ENCODE results near the gene ZFYVE1. TPM values are rescaled to one million over a fixed set of nuclear protein-coding genes. Genes with fewer than 3 reads are reported as not detected.

Gene ZFYVE1
- total and polyA plus RNA-seq, 2 of the 13 experiments (the other 11 are each of a cell fraction or from before 2014, with no cell fraction given): 2.6 to 5.3 TPM

DNA sequence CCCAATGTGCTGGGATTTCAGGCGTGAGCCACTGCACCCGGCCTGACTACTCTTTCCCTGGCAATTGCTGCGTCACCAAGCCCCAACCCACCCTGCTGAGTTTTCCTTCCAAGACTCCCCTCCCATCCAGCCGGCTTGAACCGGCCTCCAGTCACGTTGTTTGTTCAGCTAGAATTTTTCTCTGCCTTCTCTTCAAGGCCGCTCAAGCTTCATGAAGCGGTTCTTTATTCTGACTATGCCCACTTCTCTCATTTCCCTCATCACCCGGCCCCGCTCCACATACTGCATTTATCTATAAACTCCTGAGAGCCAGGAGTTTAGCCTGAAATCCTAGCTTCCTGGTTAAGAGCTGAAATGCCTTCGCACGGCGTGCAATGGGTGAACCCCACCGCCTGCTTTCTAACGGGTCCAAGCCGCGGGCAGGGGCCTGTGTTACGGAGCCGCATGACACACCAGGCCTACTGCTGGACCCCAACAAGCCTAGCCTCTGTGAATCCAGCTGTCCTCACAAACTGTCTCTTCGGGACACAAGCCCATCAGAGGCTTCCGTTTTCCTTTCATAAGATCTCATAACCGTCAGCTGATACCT, 101.6 kb downstream of the ZFYVE1 start (continued):
- TF ChIP-seq, protein P1, sequence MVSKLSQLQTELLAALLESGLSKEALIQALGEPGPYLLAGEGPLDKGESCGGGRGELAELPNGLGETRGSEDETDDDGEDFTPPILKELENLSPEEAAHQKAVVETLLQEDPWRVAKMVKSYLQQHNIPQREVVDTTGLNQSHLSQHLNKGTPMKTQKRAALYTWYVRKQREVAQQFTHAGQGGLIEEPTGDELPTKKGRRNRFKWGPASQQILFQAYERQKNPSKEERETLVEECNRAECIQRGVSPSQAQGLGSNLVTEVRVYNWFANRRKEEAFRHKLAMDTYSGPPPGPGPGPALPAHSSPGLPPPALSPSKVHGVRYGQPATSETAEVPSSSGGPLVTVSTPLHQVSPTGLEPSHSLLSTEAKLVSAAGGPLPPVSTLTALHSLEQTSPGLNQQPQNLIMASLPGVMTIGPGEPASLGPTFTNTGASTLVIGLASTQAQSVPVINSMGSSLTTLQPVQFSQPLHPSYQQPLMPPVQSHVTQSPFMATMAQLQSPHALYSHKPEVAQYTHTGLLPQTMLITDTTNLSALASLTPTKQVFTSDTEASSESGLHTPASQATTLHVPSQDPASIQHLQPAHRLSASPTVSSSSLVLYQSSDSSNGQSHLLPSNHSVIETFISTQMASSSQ (IDR thresholded peaks at IDR 0.05; ENCODE audit: low read depth): no peak
- TF ChIP-seq, protein P1 (CRISPR knock-in tag; IDR thresholded peaks at IDR 0.05; ENCODE audit: borderline replicate concordance): no peak
- TF ChIP-seq DMAP1 (CRISPR knock-in tag; IDR thresholded peaks at IDR 0.05) (no peak), ZNF607 (CRISPR knock-in tag; IDR thresholded peaks at IDR 0.05; ENCODE audit: borderline replicate concordance) (no peak), TEAD3 (CRISPR knock-in tag; optimal IDR thresholded peaks at IDR 0.05; ENCODE audit: borderline replicate concordance) (peak; percentile 8), BORCS8-MEF2B (CRISPR knock-in tag; IDR thresholded peaks at IDR 0.05) (0 out of 2 replicates have a peak, but pooled peaks have one; percentile 64), CBFB (CRISPR knock-in tag; IDR thresholded peaks at IDR 0.05) (0 out of 2 replicates have a peak, but pooled peaks have one; percentile 22), CREM (IDR thresholded peaks at IDR 0.05) (no peak), CREM (CRISPR knock-in tag; IDR thresholded peaks at IDR 0.05) (no peak)
- TF ChIP-seq, protein P2, sequence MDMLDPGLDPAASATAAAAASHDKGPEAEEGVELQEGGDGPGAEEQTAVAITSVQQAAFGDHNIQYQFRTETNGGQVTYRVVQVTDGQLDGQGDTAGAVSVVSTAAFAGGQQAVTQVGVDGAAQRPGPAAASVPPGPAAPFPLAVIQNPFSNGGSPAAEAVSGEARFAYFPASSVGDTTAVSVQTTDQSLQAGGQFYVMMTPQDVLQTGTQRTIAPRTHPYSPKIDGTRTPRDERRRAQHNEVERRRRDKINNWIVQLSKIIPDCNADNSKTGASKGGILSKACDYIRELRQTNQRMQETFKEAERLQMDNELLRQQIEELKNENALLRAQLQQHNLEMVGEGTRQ (IDR thresholded peaks at IDR 0.05; ENCODE audit: low read depth, low read length): no peak
- TF ChIP-seq, protein P2 (CRISPR knock-in tag; IDR thresholded peaks at IDR 0.05; ENCODE audit: borderline replicate concordance): 0 out of 2 replicates have a peak, but pooled peaks have one; percentile 4
- TF ChIP-seq, protein P3, sequence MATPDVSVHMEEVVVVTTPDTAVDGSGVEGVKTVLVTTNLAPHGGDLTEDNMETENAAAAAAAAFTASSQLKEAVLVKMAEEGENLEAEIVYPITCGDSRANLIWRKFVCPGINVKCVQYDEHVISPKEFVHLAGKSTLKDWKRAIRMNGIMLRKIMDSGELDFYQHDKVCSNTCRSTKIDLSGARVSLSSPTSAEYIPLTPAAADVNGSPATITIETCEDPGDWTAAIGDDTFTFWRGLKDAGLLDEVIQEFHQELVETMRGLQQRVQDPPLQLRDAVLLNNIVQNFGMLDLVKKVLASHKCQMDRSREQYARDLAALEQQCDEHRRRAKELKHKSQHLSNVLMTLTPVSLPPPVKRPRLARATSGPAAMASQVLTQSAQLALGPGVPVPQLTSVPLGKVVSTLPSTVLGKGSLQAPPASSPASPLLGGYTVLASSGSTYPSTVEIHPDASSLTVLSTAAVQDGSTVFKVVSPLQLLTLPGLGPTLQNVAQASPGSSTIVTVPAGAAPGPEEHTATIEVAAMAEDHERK (CRISPR knock-in tag; IDR thresholded peaks at IDR 0.05; ENCODE audit: low read depth): no peak
- TF ChIP-seq, protein P4, sequence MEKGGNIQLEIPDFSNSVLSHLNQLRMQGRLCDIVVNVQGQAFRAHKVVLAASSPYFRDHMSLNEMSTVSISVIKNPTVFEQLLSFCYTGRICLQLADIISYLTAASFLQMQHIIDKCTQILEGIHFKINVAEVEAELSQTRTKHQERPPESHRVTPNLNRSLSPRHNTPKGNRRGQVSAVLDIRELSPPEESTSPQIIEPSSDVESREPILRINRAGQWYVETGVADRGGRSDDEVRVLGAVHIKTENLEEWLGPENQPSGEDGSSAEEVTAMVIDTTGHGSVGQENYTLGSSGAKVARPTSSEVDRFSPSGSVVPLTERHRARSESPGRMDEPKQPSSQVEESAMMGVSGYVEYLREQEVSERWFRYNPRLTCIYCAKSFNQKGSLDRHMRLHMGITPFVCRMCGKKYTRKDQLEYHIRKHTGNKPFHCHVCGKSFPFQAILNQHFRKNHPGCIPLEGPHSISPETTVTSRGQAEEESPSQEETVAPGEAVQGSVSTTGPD (CRISPR knock-in tag; IDR thresholded peaks at IDR 0.05): no peak
- TF ChIP-seq, protein P5, sequence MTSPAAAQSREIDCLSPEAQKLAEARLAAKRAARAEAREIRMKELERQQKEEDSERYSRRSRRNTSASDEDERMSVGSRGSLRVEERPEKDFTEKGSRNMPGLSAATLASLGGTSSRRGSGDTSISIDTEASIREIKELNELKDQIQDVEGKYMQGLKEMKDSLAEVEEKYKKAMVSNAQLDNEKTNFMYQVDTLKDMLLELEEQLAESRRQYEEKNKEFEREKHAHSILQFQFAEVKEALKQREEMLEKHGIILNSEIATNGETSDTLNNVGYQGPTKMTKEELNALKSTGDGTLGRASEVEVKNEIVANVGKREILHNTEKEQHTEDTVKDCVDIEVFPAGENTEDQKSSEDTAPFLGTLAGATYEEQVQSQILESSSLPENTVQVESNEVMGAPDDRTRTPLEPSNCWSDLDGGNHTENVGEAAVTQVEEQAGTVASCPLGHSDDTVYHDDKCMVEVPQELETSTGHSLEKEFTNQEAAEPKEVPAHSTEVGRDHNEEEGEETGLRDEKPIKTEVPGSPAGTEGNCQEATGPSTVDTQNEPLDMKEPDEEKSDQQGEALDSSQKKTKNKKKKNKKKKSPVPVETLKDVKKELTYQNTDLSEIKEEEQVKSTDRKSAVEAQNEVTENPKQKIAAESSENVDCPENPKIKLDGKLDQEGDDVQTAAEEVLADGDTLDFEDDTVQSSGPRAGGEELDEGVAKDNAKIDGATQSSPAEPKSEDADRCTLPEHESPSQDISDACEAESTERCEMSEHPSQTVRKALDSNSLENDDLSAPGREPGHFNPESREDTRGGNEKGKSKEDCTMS (CRISPR knock-in tag; conservative IDR thresholded peaks at IDR 0.05): no peak
- TF ChIP-seq, protein P6, sequence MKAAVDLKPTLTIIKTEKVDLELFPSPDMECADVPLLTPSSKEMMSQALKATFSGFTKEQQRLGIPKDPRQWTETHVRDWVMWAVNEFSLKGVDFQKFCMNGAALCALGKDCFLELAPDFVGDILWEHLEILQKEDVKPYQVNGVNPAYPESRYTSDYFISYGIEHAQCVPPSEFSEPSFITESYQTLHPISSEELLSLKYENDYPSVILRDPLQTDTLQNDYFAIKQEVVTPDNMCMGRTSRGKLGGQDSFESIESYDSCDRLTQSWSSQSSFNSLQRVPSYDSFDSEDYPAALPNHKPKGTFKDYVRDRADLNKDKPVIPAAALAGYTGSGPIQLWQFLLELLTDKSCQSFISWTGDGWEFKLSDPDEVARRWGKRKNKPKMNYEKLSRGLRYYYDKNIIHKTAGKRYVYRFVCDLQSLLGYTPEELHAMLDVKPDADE (CRISPR knock-in tag; IDR thresholded peaks at IDR 0.05): no peak

Measured in HepG2 (cell line).